Fibroblast of the aortic adventitia (primary cell): Measurements from ENCODE around the gene EXOC2. TPM values are rescaled to one million over a fixed set of nuclear protein-coding genes. Genes with fewer than 3 reads are reported as not detected.
"Not testable (repeated sequence)": the region's sequence is repeated elsewhere in the genome, so short reads cannot be mapped to it uniquely, and the experiment has no call there.

ENCODE experiments used
- DNase-seq: peaks from one replicate; pipeline ENCODE4 v3.0.0-alpha.2; 2010; ENCODE audit warnings: low read depth
- H3K4me3 ChIP-seq: 2 replicates; pipeline ENCODE4 v1.5.1; 2011; ENCODE audit warnings: low read depth, mild to moderate bottlenecking, control low read depth, low read length, moderate library complexity
- CTCF ChIP-seq: IDR thresholded peaks from 2 replicates; pipeline ENCODE4 v1.5.1; 2011; ENCODE audit warnings: mild to moderate bottlenecking, low read length, control low read depth, inconsistent platforms; ENCODE audit not compliant: insufficient read depth
- total RNA-seq: library from RNA; depleted of rRNA; stranded (reverse); fragments of >200 nt; gene quantifications from 2 replicates; pipeline ENCODE4 v1.2.3, GENCODE V29; 2012; ENCODE audit warnings: low replicate concordance

EXOC2 gene
- total RNA-seq, 1 donor: 27.9 TPM

DNA sequence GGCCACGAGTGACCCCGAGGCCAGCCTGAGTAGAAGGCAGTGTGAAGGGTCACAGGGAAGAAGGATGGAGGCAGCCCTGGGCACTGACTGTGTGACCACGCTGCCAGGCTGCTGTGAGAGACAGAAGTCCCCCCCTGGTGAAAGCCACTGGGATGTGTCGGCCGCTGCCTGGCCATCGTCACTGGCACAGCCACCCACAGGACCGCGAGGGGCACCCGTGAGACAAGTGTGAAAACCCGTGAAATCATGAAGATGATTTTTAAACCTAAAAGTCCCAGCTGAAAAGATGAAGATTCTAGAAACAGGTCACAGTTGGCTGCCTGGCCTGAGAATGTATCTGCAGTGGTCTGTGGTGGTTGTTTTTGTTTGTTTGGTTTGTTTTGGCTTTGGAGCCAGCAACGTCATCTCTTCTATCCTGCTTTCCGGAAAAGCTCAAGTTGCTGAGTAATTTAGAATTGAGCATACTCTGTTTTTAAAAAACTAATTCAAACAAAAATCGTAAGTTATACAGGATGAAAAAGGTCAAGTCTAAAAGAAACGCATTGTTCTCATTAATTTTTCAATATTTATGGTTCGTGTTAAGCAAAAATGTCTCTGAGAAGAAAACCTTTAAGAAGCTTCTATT lies 130.8 kb downstream of the EXOC2 start:
- H3K4me3 ChIP-seq: no peak overlapping the region
- no peak for TF ChIP-seq CTCF
- no peak for DNase-seq

DNA sequence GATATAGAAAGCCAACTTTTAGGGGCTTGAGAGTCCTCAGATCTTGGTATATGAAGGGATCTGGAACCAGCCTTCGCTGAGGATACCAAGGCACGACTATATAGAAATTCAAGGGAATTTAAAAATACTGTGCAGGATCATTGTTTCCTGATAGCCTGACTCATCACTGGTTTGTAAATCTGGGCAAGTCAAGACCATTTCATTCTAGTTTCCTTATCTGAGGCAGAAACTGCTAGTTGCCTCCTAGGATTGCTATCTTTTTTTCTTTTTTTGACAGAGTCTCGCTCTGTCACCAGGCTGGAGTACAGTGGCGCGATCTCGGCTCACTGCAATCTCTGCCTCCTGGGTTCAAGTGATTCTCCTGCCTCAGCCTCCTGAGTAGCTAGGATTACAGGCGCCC lies 131.6 kb downstream of the EXOC2 start:
- peak; percentile 24 for DNase-seq
- not testable (repeated sequence) for H3K4me3 ChIP-seq

DNA sequence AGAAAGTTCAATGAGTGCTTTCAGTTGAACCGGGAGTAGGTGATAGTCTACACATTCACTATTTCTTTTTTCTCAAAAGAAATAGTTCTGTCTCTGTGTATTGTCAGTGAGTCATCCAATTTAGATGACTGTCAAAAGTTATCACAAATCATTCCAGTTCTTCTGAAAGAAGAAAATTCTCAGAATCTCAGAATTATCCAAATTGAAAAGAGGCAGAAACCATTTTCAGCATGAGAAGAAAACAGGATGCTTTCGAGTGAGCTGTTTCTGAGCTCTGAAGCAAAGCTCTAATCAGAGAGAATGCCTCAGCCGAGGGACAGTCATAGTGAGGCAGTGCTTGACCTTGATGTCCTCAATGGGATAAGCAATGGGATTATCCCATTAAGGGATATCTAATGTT lies 134.0 kb downstream of the EXOC2 start:
- peak; percentile 9 for DNase-seq
- no peak overlapping the region for H3K4me3 ChIP-seq
- TF ChIP-seq CTCF: no peak

- DNase-seq: peak; percentile 20
- peak; percentile 30 for TF ChIP-seq CTCF
- H3K4me3 ChIP-seq: no peak overlapping the region
Observed at GRCh38 chr6:558089-558488, 134.8 kb downstream of the EXOC2 start.

GRCh38 chr6:551829-552350 lies 141.0 kb downstream of the EXOC2 start:
- no peak for TF ChIP-seq CTCF
- no peak overlapping the region for H3K4me3 ChIP-seq
- no peak for DNase-seq

DNA sequence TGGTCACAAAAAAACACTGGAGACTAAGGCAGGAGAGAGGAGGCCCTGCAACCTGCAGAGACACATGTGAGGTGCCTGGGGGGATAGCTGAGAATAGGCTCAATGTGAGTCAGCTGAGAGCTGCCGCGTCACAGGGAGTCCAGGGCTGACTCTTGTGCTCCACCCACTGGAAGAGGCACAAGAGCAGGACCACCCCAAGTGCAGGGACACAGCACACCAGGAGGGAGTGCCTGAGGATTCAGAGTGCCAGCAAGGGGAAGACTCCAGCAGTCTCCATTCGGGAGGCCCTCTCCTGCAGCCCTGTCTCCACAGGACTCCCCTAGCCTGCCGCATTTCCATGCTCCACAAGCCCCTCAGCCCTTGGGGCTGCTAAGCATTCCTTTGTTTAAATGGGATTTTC lies 141.5 kb downstream of the EXOC2 start:
- DNase-seq: peak; percentile 31
- peak; percentile 17 for TF ChIP-seq CTCF
- no peak overlapping the region for H3K4me3 ChIP-seq

- H3K4me3 ChIP-seq: no peak overlapping the region
- no peak for DNase-seq
- TF ChIP-seq CTCF: no peak
Observed at GRCh38 chr6:549906-550305, 143.0 kb downstream of the EXOC2 start.
